GM18909 (cell line): Measurements from ENCODE around the gene SPC24.
"Not testable (repeated sequence)": the region's sequence is repeated elsewhere in the genome, so short reads cannot be mapped to it uniquely, and the experiment has no call there.

ENCODE experiments used
- ATAC-seq: cut with Tn5 transposase; IDR thresholded peaks from one replicate; pipeline ENCODE4 v1.9.1; 2021; ENCODE audit warnings: mild to moderate bottlenecking; ENCODE audit not compliant: unreplicated experiment, poor library complexity

SPC24 gene

DNA sequence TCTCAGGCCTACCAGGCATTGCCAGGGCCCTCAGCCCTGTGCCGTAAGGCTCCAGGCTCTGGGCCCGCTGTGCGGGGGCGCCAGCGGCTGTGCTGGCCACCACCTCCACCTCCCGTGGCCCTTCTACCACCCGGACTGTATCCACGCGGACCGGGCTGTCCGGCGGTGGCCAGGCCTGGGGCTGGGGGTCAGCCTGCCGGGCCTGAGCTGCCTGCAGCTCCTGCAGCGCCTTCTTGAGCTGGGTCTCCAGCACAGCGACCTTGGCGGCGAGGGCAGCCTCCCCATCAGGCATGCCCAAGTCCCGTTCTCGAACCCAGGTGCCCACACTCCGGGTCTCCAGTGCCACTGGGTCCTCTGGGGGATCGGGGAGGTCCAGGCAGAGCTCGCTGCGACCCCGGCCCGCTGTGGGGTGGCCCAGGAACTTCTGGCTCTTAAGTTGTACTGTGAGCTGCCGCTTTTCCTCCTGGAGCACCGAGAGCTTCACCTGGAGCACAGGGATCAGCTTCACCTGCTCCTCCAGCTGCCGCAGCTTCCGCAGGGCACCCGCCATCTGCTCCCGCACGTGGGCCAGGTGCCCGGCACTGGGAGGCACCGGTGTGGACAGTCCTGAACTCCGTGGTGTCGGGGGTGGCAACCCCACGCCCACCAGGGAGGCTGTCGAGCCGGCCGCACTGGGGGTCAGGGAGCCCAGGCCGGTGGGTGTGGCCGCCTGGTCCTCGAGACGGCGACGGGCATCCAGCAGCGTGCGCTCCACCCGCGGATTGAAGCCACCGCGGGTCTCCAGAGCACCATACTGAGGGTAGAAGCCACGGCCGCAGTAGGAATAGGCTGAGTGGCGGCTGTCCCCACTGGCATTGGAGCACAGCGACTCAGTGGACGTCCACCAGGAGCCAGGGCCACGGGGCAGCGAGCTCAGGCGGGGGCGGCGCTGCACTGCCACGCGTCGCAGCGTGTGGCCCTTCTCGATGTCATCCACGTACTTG is 37.7 kb upstream of the SPC24 start:
- ATAC-seq: no peak

DNA sequence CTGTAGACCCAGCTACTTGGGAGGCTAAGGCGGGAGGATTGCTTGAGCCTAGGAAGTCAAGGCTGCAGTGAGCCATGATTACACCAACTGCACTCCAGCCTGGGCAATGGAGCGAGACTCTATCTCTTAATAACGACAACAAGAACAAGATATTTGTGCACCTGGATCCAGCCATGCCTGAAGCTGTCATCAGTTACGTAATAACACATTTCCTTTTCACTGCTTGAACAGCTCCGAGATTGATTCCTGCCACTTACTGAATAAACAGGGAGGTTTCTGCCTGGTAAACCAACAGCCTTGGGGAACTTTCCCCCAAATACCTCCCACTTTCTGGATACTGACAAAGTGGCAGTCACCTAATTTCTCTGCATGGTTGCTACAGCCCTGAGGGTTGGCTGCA is 36.4 kb upstream of the SPC24 start:
- no peak for ATAC-seq

DNA sequence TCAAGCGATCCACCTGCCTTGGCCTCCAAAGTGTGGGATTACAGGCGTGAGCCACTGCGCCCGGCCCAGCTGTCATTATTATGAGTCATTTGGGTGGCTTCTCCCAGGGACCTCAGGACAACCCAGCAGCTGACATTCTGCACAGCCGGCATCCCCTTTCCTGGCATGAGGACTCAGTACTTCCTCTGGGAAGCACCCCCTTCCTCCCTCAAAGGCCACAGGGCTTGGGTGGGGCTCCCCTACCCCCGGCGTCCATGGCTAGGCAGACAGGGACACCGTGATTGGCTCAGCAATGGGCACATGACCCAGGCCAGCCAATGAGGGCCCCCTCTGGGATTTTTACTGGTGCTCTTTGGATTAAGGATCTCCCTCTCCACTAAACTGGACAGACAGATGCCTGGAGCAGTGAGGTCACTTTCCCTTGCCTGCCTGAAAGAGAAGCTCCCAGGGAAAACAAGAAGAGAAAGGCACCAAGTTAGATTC is 35.7 kb upstream of the SPC24 start:
- ATAC-seq: no peak

DNA sequence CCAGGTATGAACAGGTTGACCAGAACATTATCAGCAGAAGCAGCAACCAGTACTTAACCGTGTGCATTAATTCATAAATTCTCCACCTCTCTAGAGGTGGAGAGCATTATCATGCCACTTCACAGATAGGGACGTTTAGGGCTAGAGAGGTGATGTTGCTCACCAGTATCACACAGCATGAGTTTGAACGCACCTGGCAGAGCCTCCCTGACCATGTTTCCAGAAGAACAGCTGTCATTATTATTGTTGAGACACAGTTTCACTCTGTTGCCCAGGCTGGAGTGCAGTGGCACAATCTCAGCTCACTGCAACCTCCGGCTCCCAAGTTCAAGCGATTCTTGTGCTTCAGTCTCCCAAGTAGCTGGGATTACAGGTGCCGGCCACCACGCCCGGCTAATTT is 34.9 kb upstream of the SPC24 start:
- ATAC-seq: no peak

DNA sequence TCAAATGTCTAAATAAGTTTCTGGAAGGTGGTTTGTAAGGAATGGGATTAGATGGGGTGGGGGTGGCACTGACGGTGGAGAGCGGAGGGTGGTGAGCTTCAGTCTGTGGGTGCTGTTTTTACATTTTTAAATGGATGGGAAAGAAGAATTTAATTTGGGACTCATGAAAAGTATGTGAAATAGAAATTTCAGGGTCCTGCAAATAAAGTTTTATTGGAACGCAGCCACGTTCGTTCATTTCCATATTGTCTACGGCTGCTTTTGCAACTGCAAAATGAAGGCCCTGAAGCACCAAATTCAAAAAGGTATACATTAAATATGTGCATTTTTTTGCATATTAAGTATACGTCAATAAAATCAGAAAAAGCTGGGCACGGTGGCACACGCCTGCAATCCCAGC is 31.9 kb upstream of the SPC24 start:
- no peak for ATAC-seq

DNA sequence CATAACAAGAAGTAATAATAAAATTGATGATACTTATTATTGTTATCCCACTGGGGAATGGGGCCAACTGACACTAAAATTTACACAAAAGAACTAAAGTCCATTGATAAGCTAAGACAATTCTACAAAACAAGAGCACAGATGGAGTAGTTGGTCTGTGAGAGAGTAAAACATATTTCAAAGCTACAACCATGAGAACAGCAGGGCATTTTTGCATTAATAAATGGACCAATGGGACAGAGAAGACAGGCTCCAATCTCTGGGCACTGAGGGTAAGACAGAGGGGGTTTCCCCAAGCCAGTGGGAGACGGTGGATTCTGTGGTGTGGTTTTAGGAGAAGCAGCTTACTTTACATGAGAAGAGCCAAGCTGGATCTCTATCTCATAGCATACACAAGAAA is 27.4 kb upstream of the SPC24 start:
- no peak for ATAC-seq

DNA sequence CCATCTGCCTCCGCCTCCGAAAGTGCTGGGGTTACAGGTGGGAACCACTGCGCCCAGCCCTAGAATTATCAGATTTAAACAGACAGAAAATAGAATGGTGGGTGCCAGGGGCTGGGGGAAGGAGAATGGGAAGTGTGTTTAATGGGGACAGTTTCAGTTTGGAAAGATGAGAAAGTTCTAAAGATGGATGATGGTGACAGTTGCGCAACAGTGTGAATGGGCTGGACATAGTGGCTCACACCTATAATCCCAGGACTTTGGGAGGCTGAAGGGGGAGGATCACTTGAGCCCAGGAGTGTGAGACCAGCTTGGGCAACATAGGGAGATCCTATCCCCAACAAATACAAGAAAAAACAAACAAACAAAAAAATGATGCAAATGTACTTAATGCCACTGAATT is 25.9 kb upstream of the SPC24 start:
- no peak for ATAC-seq

DNA sequence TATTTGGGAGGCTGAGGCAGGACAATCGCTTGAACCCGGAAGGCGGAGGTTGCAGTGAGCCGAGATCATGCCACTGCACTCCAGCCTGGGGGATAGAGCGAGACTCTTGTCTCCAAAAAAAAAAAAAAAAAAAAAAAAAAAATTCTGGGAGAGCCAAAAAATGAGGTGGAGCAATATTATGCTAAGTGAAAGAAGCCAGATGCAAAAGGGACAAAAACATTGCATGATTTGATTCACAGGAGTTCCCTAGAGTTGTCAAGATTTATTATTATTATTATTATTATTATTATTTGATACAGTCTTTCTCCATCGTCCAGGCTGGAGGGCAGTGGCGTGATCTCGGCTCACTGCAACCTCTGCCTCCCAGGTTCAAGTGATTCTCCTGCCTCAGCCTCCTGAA is 25.4 kb upstream of the SPC24 start:
- ATAC-seq: not testable (repeated sequence)

DNA sequence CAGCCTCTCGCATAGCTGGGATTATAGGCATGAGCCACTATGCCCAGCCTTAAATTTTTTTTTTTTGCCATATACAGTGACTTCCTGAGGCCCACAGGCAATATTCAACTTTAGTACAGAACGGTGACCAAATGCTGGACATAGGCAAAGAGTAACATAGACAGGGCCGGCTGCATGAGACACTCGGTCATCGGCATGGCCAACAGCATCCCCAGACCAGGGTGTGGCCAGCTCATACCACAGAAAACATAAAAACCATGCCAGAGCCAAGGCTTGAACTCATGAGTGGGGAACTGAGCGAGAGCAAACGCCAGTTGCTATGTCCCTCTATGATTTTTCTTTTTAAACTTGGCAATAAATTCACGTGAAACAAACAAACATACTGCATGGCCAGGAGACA is 24.8 kb upstream of the SPC24 start:
- no peak for ATAC-seq

DNA sequence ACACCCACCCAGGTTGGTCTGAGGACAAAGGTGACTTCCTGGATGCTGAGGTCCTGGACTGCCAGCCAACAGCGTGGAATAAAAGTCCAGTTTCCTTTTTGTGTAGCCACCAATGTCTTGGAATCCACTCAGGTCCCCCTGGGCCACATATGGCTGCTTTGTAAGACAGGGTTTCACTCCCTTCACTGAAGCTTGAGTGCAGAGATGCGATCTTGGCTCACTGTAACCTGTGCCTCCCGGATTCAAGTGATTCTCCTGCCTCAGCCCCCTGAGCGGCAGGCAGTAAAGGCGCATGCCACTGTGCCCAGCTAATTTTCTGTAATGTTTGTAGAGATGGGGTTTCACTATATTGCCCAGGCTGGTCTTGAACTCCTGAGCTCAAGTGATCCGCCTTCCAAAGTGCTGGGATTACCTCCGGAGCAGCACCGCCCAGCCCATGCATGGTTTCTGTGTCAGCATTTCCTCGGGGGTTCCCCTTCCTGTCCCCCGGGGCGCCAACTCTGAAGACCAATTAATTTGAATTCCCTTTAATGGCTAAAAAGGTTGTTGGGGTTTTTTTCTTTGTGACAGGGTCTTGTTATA is 24.2 kb upstream of the SPC24 start:
- no peak for ATAC-seq

DNA sequence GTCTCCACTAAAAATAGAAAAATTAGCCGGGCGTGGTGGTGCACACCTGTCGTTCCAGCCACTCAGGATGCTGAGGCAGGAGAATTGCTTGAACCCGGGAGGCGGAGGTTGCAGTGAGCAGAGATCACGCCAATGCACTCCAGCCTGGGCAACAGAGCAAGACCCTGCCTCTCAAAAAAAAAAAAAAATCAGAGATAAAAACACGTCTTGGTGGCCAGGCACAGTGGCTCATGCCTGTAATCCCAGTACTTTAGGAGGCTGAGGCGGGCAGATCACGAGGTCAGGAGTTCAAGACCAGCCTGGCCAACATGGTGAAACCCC is 23.5 kb upstream of the SPC24 start:
- not testable (repeated sequence) for ATAC-seq

DNA sequence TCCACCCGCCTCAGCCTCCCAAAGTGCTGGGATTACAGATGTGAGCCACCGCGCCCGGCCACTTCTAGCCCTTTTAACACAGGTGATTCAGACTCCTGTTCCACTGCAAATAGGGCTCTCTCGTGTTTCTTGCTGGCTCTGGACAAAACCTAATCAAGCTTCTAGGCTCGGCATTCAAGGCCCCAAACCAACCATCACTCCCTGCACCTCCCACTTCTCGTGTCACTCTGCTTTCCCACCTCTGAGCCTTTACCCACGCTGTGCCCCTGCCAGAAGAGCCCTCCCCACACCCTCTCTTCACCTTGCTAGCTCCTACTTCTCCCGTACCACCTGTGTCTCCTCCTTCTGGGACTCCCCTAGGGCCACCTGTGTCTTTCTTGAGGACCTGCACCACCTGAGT is 22.0 kb upstream of the SPC24 start:
- ATAC-seq: no peak

DNA sequence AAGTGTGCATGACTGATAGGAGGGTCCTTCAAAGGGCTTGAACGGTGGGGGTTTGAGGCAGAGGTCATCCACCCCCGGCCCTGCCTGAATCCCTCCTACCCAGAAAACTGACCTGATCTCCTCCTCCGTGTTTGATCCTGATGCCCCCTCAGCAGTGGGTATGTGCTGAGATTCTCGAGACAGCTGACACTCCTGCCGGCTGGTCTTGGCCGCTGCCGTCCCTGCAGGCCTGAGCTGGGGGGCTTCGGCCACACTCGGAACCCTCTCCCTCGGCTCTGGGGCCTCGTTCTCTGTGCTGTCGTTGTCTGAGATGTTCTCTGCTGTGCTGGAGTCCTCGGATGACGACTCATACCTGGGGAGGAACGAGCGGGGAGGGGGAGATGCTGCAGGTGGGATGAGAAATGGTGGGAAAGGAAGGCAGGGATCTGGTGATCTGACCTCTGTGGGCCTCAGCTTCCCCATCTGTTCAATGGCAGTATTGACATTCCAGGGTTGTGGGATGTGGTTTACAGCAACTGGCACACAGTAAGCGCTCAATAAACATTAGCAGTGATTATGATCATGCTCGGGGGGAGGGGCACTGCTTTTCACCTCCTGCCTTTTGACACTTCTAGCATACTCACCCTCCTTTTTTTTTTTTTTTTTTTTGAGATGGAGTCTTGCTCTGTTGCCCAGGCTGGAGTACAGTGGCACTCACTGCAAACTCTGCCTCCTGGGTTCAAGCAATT is 21.0 kb upstream of the SPC24 start:
- ATAC-seq: no peak

DNA sequence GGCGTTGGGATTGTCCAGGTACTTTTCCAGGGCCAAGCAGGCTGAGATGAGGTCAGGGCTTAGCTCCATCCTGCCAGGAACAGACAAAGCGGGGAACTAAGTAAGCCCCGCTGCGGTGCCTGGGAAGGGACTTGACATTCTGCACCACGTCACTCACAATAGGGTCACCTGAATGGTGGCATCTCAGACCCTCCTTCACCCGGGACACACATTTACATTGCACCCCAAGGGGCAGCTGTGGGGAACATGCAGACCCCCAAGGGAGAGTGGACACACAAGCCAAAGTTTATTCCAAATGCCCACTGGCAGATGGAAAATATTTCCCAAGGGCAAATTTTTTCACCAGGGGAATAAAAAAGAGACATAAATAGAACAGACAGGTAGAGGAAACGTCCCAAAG is 20.3 kb upstream of the SPC24 start:
- ATAC-seq: no peak

DNA sequence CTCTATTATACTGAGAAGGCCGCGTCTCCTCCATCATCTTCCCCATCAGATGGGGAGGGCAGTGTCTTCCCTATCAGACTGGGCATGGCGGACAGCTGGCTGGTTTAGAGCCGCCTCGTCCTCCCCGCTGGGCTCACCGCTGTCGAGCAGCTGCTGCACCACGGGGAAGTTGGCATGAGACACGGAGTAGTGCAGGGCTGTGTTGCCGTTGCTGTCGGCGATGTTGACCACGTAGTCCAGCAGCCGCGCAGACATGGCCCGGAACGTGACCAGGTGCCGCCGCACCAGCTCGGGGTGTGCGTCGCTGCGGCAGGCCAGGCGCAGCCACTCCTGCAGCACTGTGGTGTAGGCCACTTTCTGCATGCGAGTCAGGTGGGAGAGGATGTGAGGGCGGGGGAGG is 18.8 kb upstream of the SPC24 start:
- no peak for ATAC-seq

DNA sequence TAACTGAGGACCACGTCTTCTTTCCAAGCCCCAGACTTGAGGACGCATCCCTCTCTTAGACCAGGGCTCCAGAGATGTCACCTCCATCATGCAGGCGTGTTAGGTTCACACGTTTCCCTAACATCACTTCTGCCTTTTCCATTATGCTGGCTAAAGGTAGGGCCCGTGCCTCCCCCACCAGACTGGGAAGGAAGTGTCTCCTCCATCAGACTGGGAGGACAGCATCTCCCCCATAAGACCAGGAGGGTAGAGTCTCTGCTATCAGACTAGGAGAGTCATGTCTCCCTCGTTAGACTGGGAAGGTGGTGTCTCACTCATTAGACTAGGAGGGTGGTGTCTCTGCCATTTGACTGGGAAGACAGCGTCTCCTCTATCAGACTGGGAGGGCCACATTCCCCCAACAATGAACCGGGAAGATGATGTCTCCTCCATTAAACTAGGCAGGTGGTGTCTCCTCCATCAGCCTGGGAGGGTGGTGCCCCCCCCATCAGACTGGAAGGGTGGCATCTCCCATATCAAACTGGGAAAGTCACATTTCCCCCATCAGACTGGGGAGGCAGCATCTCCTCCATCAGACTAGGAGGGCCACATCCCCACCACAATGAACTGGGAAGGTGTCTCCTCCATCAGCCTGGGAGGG is 18.1 kb upstream of the SPC24 start:
- ATAC-seq: no peak

DNA sequence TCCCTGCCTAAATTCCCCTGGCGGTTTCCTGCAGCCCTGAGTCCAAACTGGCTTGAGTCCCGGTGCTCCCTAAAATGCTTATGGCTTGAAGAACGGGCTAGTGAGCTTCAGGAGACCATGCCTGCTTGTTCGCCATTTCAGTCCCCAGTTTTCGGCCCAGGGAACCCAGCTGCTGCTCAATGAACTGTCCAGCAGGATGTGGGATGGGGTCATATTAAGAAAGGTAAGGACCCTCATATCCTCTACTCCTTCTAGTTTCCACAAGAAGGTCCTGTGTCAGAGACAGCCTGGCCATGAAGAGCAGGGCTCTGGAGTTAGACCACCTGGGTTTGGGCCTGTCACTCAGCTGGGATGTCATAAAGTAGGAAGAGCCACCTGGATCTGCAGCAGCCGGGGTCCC is 17.0 kb upstream of the SPC24 start:
- ATAC-seq: no peak

DNA sequence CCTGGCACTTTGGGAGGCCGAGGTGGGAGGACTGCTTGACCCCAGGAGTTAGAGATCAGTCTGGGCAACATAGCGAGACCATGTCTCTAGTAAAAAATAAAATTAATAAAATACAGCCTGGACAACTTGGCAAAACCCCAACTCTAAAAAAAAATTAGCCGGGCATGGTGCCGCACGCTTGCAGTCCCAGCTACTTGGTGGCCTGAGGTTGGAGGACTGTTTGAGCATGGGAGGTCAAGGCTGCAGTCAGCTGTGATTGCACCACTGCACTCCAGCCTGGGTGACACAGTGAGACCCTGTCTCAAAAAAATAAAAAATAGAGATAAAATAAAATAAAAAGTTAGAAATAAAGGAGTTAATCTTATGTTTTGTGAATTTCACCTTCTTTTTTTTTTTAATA is 15.6 kb upstream of the SPC24 start:
- no peak for ATAC-seq

DNA sequence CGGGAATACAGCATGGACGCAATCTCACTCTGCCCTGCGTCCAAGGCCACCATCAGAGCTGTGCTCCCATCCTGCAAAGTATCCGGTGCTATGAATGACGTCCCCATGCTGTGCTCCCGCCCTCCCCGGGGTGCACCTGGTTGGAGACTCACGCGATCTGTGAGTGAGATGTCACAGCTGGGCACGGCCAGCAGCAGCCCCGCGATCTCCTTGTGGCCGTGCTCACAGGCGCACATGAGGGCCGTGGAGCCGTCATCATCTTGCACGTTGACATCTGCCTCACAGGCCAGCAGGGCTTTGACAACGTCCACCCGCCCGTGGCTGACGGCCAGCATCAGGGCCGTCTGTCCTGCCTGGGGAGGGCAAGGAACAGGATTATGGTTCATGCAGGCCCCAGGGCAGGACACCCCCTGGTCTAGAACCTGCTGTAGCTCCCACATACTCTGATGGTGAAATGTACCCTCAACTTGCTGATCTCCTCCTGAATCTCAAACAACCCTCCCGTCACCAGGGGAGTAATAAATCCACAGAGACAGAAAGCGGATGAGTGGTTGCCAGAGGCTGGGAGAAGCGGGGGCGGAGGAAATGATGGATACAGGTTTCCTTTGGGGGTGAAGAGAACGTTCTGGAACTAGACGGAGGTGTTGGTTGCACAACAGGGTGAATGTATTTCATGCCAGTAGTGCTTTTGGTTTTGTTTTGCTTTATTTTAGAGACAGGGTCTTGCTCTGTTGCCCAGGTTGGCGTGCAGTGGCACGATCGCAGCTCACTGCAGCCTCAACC is 14.5 kb upstream of the SPC24 start:
- no peak for ATAC-seq

DNA sequence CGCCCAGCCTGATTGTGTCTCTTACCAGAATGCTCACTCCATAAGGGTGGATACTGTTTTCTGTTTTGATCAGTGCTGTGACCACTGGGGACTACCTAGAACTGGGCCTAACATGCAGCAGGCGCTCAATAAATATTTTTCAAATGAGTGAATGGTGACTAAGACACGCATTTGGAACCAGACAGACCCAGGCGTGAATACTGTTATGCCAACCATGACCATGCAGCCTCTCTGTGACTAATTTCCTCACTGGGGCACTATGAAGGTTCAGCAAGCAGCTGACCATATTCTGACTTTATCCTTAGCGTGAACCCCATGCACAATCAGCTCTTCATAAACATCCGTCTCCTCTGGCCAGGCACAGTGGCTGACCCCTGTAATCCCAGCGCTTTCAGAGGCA is 13.0 kb upstream of the SPC24 start:
- no peak for ATAC-seq
